Mesendoderm (in vitro differentiated cells): Measurements from ENCODE around the gene B4GALT6.

Source experiments
- DNase-seq: peaks from one replicate; pipeline ENCODE4 v3.0.0; 2013
- H2AK5ac ChIP-seq: 2 replicates; pipeline ENCODE4 v1.6.1; 2013; ENCODE audit warnings: low read length, inconsistent platforms
- H2BK120ac ChIP-seq: 2 replicates; pipeline ENCODE4 v1.6.1; 2013; ENCODE audit warnings: low read depth, mild to moderate bottlenecking, low read length, moderate library complexity, mixed read lengths
- H2BK15ac ChIP-seq: replicated peaks from 2 replicates; pipeline ENCODE4 v1.6.1; 2013; ENCODE audit warnings: low read depth, mild to moderate bottlenecking, moderate library complexity
- H2BK5ac ChIP-seq: 2 replicates; pipeline ENCODE4 v1.6.1; 2013; ENCODE audit warnings: low read length, inconsistent platforms
- H3K18ac ChIP-seq: 2 replicates; pipeline ENCODE4 v1.6.1; 2013; ENCODE audit warnings: mild to moderate bottlenecking, low read length, mixed read lengths
- H3K23ac ChIP-seq: one replicate; pipeline ENCODE4 v1.6.1; 2013; ENCODE audit warnings: low read length
- H3K27ac ChIP-seq: 2 replicates; pipeline ENCODE4 v1.5.1; 2013; ENCODE audit warnings: low read depth, mild to moderate bottlenecking, inconsistent platforms, low read length, moderate library complexity
- H3K27me3 ChIP-seq: 2 replicates; pipeline ENCODE4 v1.6.1; 2013; ENCODE audit warnings: low read length, control low read depth, mild to moderate bottlenecking, inconsistent platforms; ENCODE audit not compliant: insufficient read depth, poor library complexity
- H3K36me3 ChIP-seq: 2 replicates; pipeline ENCODE4 v1.6.1; 2013; ENCODE audit warnings: low read length, inconsistent platforms; ENCODE audit not compliant: control insufficient read depth, insufficient read depth
- H3K4ac ChIP-seq: one replicate; pipeline ENCODE4 v1.6.1; 2013; ENCODE audit warnings: low read depth, mild to moderate bottlenecking, low read length, moderate library complexity
- H3K4me1 ChIP-seq: 2 replicates; pipeline ENCODE4 v1.6.1; 2013; ENCODE audit warnings: low read depth, low read length, inconsistent platforms; ENCODE audit not compliant: control insufficient read depth
- H3K4me2 ChIP-seq: 2 replicates; pipeline ENCODE4 v1.6.1; 2013; ENCODE audit warnings: low read length
- H3K4me3 ChIP-seq: 2 replicates; pipeline ENCODE4 v1.5.1; 2013; ENCODE audit warnings: mild to moderate bottlenecking, low read length
- H3K56ac ChIP-seq: one replicate; pipeline ENCODE4 v1.6.1; 2013; ENCODE audit warnings: low read length
- H3K79me1 ChIP-seq: 2 replicates; pipeline ENCODE4 v1.6.1; 2013; ENCODE audit warnings: low read length, inconsistent platforms
- H3K79me2 ChIP-seq: 2 replicates; pipeline ENCODE4 v1.6.1; 2013; ENCODE audit warnings: mild to moderate bottlenecking, low read length; ENCODE audit not compliant: control insufficient read depth, insufficient read depth
- H3K9ac ChIP-seq: 2 replicates; pipeline ENCODE4 v1.6.1; 2013; ENCODE audit warnings: low read length, inconsistent platforms
- H4K5ac ChIP-seq: one replicate; pipeline ENCODE4 v1.6.1; 2013; ENCODE audit warnings: low read length
- H4K8ac ChIP-seq: one replicate; pipeline ENCODE4 v1.6.1; 2013; ENCODE audit warnings: low read depth, mild to moderate bottlenecking, control low read depth, low read length, moderate library complexity
- WGBS: extraction: QIAGEN DNeasy Blood & Tissue Kit; methylation state at CpG from one replicate; pipeline ENCODE4 v1.1.7; 2013; ENCODE audit warnings: low lambda C conversion rate, missing lambda C conversion rate; ENCODE audit not compliant: insufficient coverage; ENCODE audit errors: extremely low coverage; 5-methylcytosine and 5-hydroxymethylcytosine counted together

The B4GALT6 gene

GRCh38 chr18:31680433-31680811 lies 4.0 kb downstream of the B4GALT6 start:
- peaks cover 6% of the 10 kb centered on the region for H3K4me1 ChIP-seq
- H3K27me3 ChIP-seq: no peaks in the 10 kb centered on the region
- no peak overlapping the region for H3K18ac ChIP-seq
- H3K4me2 ChIP-seq: no peak overlapping the region
- no peak overlapping the region for H3K9ac ChIP-seq
- no peak overlapping the region for H2BK5ac ChIP-seq
- H3K56ac ChIP-seq: no peak overlapping the region
- H3K4me3 ChIP-seq: no peak overlapping the region
- peaks cover 15% of the 10 kb centered on the region for H3K79me2 ChIP-seq
- no peak overlapping the region for H2BK15ac ChIP-seq
- no peak overlapping the region for H3K27ac ChIP-seq
- H2BK120ac ChIP-seq: no peak overlapping the region
- no peak overlapping the region for H3K23ac ChIP-seq
- peaks cover 5% of the 10 kb centered on the region for H3K79me1 ChIP-seq
- H3K4ac ChIP-seq: no peak overlapping the region
- no CpG with 5 or more reads among the region's 1 CpG for WGBS
- H4K5ac ChIP-seq: no peak overlapping the region
- H3K36me3 ChIP-seq: no peaks in the 10 kb centered on the region
- H2AK5ac ChIP-seq: no peak overlapping the region
- no peak overlapping the region for H4K8ac ChIP-seq
- no peak for DNase-seq

- Histone ChIP-seq H3K4me1 (peaks cover 6% of the 10 kb centered on the region), H3K4ac (no peak overlapping the region)
Observed at GRCh38 chr18:31679791-31680432, 4.5 kb downstream of the B4GALT6 start.

GRCh38 chr18:31679133-31679742 lies 5.1 kb downstream of the B4GALT6 start:
- H4K5ac ChIP-seq: no peak overlapping the region
- H3K23ac ChIP-seq: no peak overlapping the region
- no peaks in the 10 kb centered on the region for H3K36me3 ChIP-seq
- no peak overlapping the region for H3K56ac ChIP-seq
- WGBS: no CpG with 5 or more reads among the region's 3 CpGs
- H3K27ac ChIP-seq: no peak overlapping the region
- H2BK15ac ChIP-seq: no peak overlapping the region
- H3K4me1 ChIP-seq: peaks cover 6% of the 10 kb centered on the region
- H3K4me3 ChIP-seq: no peak overlapping the region
- no peak overlapping the region for H3K18ac ChIP-seq
- H3K4ac ChIP-seq: no peak overlapping the region
- peaks cover 5% of the 10 kb centered on the region for H3K79me1 ChIP-seq
- no peak overlapping the region for H3K4me2 ChIP-seq
- DNase-seq: no peak
- no peak overlapping the region for H2BK5ac ChIP-seq
- no peaks in the 10 kb centered on the region for H3K27me3 ChIP-seq
- H4K8ac ChIP-seq: no peak overlapping the region
- H2AK5ac ChIP-seq: no peak overlapping the region
- no peak overlapping the region for H3K9ac ChIP-seq
- no peak overlapping the region for H2BK120ac ChIP-seq
- H3K79me2 ChIP-seq: peaks cover 15% of the 10 kb centered on the region

More at GRCh38 chr18:31679791-31680432, 4.5 kb downstream of the B4GALT6 start:
- Histone ChIP-seq H2BK5ac (no peak overlapping the region), H4K8ac (no peak overlapping the region), H3K27me3 (no peaks in the 10 kb centered on the region), H3K18ac (no peak overlapping the region), H3K23ac (no peak overlapping the region), H4K5ac (no peak overlapping the region), H3K27ac (no peak overlapping the region), H3K4me3 (no peak overlapping the region), H3K79me1 (peaks cover 5% of the 10 kb centered on the region), H3K4me2 (no peak overlapping the region), H3K56ac (no peak overlapping the region), H3K9ac (no peak overlapping the region), H2BK15ac (no peak overlapping the region), H2BK120ac (no peak overlapping the region), H3K79me2 (peaks cover 15% of the 10 kb centered on the region), H3K36me3 (no peaks in the 10 kb centered on the region), H2AK5ac (no peak overlapping the region)
- DNase-seq: no peak
- no CpG with 5 or more reads among the region's 5 CpGs for WGBS

DNA sequence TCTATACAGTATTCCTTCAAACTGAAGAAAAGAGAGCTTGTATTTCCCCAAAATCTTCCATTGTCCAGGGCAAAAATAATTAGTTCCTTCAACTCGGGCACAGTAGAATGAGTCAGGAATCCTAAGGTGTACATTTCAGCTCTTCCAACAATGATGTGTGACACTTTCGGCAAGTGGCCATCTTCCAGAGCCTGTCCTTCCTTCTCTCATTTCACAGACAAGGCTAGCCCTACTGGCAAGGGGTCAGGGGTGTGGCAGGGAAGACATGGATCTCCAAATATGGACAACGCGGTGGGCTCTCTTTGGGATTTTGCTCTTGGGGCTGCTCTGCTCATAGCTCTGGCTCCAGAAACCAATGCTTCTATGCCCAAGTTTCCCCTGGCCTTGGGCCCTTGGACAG lies 6.0 kb downstream of the B4GALT6 start:
- no peak overlapping the region for H3K18ac ChIP-seq
- no peak overlapping the region for H2BK15ac ChIP-seq
- H3K79me2 ChIP-seq: peaks cover 19% of the 10 kb centered on the region
- no peak for DNase-seq
- peaks cover 6% of the 10 kb centered on the region for H3K4me1 ChIP-seq
- H3K23ac ChIP-seq: no peak overlapping the region
- H2AK5ac ChIP-seq: no peak overlapping the region
- no peak overlapping the region for H2BK5ac ChIP-seq
- H3K27ac ChIP-seq: no peak overlapping the region
- H3K4me2 ChIP-seq: no peak overlapping the region
- no CpG with 5 or more reads among the region's 4 CpGs for WGBS
- H3K36me3 ChIP-seq: no peaks in the 10 kb centered on the region
- H4K8ac ChIP-seq: no peak overlapping the region
- no peak overlapping the region for H3K4me3 ChIP-seq
- no peak overlapping the region for H3K4ac ChIP-seq
- H3K56ac ChIP-seq: no peak overlapping the region
- peaks cover 5% of the 10 kb centered on the region for H3K79me1 ChIP-seq
- H3K9ac ChIP-seq: no peak overlapping the region
- H4K5ac ChIP-seq: no peak overlapping the region
- H3K27me3 ChIP-seq: no peaks in the 10 kb centered on the region
- H2BK120ac ChIP-seq: no peak overlapping the region

DNA sequence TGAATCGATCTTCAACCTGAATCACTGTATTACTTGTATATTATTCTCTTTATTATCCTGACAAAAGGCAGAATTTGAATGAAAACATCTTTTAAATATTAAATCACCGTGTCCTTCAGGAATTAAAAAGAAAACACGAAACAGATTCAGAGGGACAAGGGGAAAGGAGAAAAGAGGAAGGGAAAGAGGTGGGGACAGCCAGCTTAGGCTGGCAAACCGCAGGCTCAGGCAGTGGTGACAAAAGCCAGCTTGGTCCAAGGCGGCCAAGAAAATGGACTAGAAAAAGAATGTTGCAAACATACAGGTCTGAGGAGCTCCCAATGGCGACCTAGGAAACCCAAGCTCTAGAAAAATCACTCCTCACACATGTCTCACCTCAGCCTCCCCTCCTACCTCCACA lies 6.8 kb downstream of the B4GALT6 start:
- H3K9ac ChIP-seq: no peak overlapping the region
- H2BK15ac ChIP-seq: no peak overlapping the region
- H3K4ac ChIP-seq: no peak overlapping the region
- H3K27me3 ChIP-seq: no peaks in the 10 kb centered on the region
- DNase-seq: no peak
- H3K36me3 ChIP-seq: no peaks in the 10 kb centered on the region
- H3K4me3 ChIP-seq: no peak overlapping the region
- H3K18ac ChIP-seq: no peak overlapping the region
- H3K56ac ChIP-seq: no peak overlapping the region
- H4K8ac ChIP-seq: no peak overlapping the region
- no peak overlapping the region for H2AK5ac ChIP-seq
- no CpG with 5 or more reads among the region's 6 CpGs for WGBS
- no peak overlapping the region for H3K4me2 ChIP-seq
- no peak overlapping the region for H2BK120ac ChIP-seq
- no peak overlapping the region for H2BK5ac ChIP-seq
- H3K4me1 ChIP-seq: peaks cover 12% of the 10 kb centered on the region
- H4K5ac ChIP-seq: no peak overlapping the region
- peaks cover 10% of the 10 kb centered on the region for H3K79me1 ChIP-seq
- no peak overlapping the region for H3K23ac ChIP-seq
- H3K79me2 ChIP-seq: peaks cover 19% of the 10 kb centered on the region
- no peak overlapping the region for H3K27ac ChIP-seq

- Histone ChIP-seq H3K4me3 (no peak overlapping the region), H2BK15ac (peak overlapping the region; percentile 60), H4K5ac (no peak overlapping the region), H2AK5ac (no peak overlapping the region), H3K4me2 (no peak overlapping the region), H3K56ac (no peak overlapping the region), H3K23ac (no peak overlapping the region), H3K4ac (no peak overlapping the region), H2BK5ac (no peak overlapping the region), H3K36me3 (no peaks in the 10 kb centered on the region), H3K27ac (no peak overlapping the region), H3K4me1 (peaks cover 10% of the 10 kb centered on the region), H4K8ac (no peak overlapping the region), H2BK120ac (no peak overlapping the region), H3K79me1 (peaks cover 10% of the 10 kb centered on the region), H3K18ac (no peak overlapping the region), H3K27me3 (no peaks in the 10 kb centered on the region), H3K9ac (no peak overlapping the region), H3K79me2 (peaks cover 14% of the 10 kb centered on the region)
- no peak for DNase-seq
Observed at GRCh38 chr18:31675404-31675803, 9.0 kb downstream of the B4GALT6 start.
